NK-92 treated with Interleukin-12 subunit alpha and Interleukin-12 subunit beta, amount 100 ng/mL, for 24 hours (cell line): Measurements from ENCODE around the gene IQCC.
"Not testable (repeated sequence)": the region's sequence is repeated elsewhere in the genome, so short reads cannot be mapped to it uniquely, and the experiment has no call there.

Experiments used
- DNase-seq: peaks from one replicate; lab custom pipeline; 2025; lab: John Stamatoyannopoulos, UW

The IQCC gene

GRCh38 chr1:32205401-32206370 lies at the start of gene IQCC:
Gene IQCC (plus strand): TSS chr1:32205671. CDS start chr1:32205682, 11 bp downstream.
- peak; percentile 70 for DNase-seq

GRCh38 chr1:32159189-32159588 lies 46.3 kb upstream of the IQCC start:
- no peak for DNase-seq

- DNase-seq = no peak
These were observed 42.1 kb upstream of the IQCC start for GRCh38 chr1:32163405-32163804.

GRCh38 chr1:32165633-32166032 lies 39.8 kb upstream of the IQCC start:
- DNase-seq = not testable (repeated sequence)

- DNase-seq = no peak
These were observed 34.5 kb upstream of the IQCC start for GRCh38 chr1:32170991-32171390.

GRCh38 chr1:32172621-32173245 lies 32.7 kb upstream of the IQCC start:
- no peak for DNase-seq

GRCh38 chr1:32178380-32179192 lies 26.9 kb upstream of the IQCC start:
- DNase-seq = no peak

- no peak for DNase-seq
These were observed 26.4 kb upstream of the IQCC start for GRCh38 chr1:32179193-32179442.

GRCh38 chr1:32179443-32180185 lies 25.9 kb upstream of the IQCC start, which contains the start of gene TXLNA:
Gene TXLNA (plus strand): TSS chr1:32179675. CDS start chr1:32180346, 671 bp downstream.
- peak; percentile 91 for DNase-seq

GRCh38 chr1:32180186-32181060 lies 25.0 kb upstream of the IQCC start:
- DNase-seq = peak; percentile 36

- DNase-seq = no peak
These were observed 24.4 kb upstream of the IQCC start for GRCh38 chr1:32181065-32181464.

GRCh38 chr1:32181563-32181962 lies 23.9 kb upstream of the IQCC start:
- no peak for DNase-seq

- no peak for DNase-seq
These were observed 23.4 kb upstream of the IQCC start for GRCh38 chr1:32182060-32182459.

- no peak for DNase-seq
These were observed 20.8 kb upstream of the IQCC start for GRCh38 chr1:32184650-32185049.

- peak; percentile 23 for DNase-seq
These were observed 19.4 kb upstream of the IQCC start for GRCh38 chr1:32186077-32186476.

- DNase-seq = no peak
These were observed 19.0 kb upstream of the IQCC start for GRCh38 chr1:32186491-32186890.

- no peak for DNase-seq
These were observed 17.6 kb upstream of the IQCC start for GRCh38 chr1:32187850-32188249.

- no peak for DNase-seq
These were observed 13.1 kb upstream of the IQCC start for GRCh38 chr1:32192220-32192948.

GRCh38 chr1:32194984-32195383 lies 10.5 kb upstream of the IQCC start:
- DNase-seq = no peak

GRCh38 chr1:32195531-32195930 lies 9.9 kb upstream of the IQCC start:
- DNase-seq = no peak
